Islet of Langerhans (tissue), 1 donor: ENCODE data around the gene CCDC117.
A peak's percentile ranks its signal among the peaks of the same experiment; 100 is the strongest.
"Not testable (repeated sequence)": the region's sequence is repeated elsewhere in the genome, so short reads cannot be mapped to it uniquely, and the experiment has no call there.

Experiments used
- FAIRE-seq: peaks from one replicate; lab custom pipeline; 2011; peaks lifted over from hg19 to GRCh38; lab: Jason Lieb, UNC

CCDC117 gene, protein sequence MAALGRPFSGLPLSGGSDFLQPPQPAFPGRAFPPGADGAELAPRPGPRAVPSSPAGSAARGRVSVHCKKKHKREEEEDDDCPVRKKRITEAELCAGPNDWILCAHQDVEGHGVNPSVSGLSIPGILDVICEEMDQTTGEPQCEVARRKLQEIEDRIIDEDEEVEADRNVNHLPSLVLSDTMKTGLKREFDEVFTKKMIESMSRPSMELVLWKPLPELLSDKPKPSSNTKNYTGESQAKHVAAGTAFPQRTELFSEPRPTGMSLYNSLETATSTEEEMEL

DNA sequence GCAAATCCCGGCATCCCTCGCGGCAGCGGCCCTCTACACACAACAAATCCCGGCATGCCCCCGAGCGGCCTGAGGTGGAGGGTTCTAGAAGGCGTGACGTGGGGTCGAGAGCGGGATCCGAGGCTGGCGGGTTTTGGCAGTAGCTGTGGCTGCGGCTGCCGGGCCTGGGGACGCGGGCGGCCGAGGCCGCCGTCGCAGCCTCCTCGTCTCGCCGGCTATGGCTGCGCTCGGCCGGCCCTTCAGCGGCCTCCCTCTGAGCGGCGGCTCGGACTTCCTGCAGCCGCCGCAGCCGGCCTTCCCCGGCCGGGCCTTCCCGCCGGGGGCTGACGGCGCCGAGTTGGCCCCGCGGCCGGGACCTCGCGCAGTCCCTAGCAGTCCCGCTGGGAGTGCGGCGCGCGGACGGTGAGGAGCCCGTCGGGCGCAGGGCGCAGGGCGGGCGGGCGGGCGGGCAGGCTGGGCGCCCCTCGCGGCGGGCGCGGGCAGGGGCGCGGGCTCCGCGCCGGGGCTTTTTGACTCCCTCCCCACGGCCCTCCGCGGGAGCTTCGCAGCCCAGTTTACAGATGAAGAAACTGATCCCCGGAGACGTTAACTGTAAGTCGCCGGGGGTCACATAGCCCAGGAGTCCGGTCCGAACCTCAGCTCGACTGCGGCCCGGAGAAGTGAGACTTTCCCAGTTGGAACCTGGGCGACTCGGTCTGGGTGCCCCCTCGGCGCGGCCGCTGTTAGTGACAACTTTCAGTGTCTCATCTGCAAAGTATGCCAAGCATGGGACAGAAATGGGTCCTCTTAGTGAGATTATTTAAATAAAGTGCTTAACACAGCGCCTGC, at the start of gene CCDC117:
Gene CCDC117, plus strand, starts transcription at position 63 of the 828 bp plus-strand sequence. Its CDS starts 155 bp downstream, at position 218.
- FAIRE-seq: no peak

DNA sequence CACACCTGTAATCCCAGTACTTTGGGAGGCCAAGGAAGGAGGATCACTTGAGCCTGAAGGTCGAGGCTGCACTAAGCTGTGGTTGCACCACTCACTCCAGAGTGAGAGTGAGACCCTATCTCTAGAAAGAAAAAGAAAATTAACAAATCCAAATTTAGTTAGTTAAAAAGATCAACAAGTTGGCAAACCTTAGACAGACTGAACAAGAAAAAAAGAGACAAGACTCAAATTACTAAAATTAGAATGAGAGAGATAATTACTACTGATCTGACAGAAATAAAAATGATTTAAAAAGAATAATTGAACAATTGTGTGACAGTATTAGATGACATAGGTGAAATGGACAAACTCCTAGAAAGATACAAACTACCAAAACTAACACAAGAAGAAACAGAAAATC, 44.5 kb upstream of the CCDC117 start:
- FAIRE-seq: no peak

DNA sequence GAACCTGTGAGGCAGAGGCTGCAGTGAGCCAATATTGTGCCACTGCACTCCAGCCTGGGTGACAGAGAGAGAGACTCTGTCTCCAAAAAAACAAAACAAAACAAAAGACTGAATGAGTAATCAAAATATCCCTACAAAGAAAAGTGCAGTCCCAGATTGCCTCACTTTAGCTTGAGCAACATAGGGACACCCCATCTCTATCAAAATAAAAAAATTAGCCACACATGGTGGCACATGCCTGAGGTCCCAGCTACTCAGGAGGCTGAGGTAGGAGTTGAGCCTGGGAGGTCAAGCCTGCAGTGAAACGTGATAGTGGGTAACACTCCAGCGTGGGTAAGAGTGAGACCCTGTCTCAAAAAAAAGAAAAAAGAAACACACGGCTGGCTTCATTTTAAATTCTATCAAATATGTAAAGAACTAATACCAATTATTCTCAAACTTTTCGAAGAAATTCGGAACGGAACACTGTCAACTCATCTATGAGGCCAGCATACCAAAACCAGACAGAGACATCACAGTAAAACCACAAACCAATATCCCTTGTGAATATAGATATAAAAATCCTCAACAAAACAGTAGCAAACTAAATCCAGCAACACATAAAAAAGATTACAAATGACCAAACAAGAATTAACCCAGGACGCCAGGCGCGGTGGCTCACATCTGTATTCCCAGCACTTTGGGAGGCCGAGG, 43.7 kb upstream of the CCDC117 start:
- FAIRE-seq: no peak

DNA sequence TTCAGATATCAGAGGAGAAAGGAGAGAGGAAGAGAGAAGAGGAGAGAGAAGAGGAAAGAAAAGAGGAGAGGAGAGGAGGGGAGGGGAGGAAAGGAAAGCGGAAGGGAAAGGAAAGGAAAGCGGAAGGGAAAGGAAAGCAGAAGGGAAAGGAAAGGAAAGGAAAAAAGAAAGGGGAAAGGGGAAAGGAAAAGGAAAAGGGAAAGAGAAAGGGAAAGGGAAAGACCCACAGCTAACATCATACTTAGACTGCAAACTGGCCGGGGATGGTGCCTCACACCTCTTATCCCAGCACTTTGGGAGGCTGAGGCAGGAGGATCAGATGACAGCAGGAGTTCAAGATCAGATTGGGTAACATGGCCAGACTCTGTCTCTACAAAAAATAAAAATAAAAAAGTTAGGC, 42.3 kb upstream of the CCDC117 start:
- FAIRE-seq: no peak

DNA sequence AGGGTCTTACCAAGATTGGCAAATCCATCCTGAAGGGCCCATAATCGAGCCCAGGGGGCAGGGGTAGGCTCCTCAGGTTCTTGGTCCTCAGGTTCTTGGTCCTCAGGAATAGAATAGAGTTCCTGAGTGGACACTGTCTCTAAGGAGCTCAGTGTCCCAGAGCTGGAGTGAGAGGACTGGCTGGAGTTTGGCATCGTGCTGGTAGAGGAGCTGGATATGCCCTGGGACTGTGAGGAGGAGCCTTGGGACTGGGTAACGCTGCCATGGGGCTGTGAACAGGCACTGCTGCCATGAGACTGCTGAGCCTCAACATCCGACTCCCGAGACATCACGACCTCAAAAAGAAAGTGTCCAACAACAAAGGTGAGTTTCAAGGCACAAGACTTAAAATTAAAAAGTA, 38.1 kb upstream of the CCDC117 start:
- FAIRE-seq: no peak

DNA sequence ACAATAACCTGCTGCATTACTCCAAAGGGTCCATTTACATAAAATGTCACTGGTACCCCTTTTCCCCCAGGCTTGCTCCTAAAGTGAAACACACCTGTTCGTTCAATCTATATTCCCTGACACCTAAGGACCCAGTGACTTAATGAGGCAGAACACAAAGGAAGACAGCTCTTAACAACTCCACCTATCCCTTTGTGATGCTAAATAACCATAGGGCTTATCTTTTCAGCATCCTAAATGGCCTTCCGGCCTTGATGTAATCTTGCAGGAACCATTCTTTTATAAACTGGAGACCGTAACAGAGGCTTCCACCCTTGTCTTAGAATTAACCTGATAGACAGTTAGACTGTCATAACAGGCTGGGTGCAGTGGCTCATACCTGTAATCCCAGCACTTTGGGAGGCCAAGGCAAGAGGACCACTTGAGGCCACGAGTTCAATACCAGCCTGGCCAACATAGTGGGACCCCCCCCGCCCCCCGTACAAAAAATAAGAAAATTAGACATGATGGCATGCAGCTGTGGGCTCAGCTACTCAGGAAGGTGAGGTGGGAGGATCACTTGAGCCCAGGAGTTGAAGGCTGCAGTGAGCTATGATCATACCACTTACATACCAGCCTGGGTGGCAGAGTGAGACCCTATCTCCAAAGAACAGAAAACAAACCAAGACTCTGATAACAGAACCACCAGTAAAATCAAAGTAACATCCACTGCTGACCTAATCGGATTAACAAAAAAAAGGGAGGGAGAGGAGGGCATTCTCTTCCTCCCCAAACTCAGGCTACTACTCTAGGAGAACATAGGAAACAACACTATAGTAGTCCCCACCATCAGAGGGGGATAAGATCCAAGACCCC, 36.0 kb upstream of the CCDC117 start:
- no peak for FAIRE-seq

DNA sequence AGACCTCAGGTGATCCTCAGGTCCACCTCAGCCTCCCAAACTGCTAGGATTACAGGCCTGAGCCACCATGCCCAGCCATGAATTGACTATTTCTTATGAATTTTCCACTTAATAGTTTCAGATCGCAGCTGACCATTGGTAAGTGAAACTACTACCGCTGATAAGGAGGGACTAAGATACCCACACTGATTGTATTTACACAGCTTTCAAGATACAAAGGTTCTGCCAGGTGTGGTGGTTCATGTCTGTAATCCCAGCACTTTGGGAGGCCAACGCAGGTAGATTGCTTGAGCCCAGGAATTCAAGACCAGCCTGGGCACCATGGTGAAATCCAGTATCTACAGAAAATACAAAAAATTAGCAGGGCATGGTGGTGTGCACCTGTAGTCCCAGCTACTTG, 34.8 kb upstream of the CCDC117 start:
- FAIRE-seq: no peak

DNA sequence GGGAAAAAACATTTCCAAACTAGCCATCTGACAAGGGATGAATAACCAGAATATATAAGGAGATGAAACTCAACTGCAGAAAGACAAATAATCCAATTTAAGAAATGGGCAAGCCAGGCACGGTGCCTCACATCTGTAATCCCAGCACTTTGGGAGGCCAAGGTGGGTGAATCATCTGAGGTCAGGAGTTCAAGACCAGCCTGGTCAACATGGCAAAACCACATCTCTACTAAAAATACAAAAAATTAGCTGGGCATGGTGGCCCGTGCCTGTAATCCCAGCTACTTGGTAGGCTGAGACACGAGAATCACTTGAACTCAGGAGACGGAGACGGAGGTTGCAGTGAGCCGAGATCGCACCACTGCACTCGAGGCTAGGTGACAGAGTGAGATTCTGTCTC, 33.6 kb upstream of the CCDC117 start:
- FAIRE-seq: not testable (repeated sequence)

DNA sequence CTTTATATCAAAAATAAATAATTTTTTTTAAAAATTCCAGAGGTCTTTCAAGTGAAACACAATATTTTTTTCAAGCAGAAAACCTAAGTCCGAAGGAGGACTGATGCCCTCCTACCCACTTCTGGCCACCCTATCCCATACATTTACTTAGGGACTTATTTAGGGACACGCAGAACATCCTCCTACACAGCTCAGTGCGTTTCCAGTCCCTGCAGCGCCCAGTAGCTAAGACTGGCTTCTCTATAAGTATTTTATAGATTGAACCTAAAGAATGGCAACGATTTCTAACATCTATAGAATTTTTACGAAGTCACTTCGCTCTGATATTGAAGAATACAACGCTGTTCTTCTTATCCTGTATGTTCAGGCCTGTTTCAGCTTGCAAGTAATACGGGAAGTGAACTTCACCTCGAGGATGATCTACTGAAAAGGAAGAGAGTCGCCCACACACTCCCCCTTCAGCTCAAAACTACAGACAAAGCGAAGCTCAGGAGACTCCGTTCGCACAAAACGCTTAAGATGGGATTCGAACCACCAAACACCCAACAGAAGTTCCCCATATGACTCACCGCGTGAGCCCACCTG, 31.2 kb upstream of the CCDC117 start:
- no peak for FAIRE-seq

DNA sequence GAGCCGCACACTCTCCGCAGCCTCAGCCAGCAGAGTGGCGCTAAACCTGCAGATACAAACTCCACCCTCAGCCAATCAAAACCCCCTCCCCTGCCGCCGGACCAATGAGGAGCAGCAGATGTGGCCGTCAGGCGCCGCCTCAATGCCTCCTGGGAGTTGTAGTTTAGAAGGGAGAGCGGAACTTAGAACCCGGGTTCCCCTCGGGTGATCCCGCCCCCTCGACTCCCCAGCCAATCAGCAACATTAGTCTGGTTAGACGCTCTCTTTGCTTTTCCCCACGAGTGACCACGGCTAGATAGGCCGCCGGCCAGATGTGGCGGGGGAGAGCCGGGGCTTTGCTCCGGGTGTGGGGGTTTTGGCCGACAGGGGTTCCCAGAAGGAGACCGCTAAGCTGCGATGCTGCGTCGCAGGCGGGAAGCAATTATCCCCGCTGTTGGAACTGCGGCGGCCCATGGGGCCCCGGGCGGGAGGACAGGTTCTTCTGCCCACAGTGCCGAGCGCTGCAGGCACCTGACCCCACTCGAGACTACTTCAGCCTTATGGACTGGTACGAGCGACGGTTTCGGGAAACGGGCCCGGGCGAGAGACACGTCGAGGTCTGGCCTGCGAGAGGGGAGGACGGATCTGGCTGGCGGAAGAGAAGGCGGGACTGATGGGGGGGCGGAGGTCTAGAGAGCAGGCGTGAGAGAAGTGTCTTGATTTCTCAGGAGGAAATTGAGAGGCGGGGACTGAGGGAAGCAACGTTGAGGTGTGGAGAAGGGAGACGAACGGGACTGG, 30.5 kb upstream of the CCDC117 start, which contains the start of the genes CHEK2 and HSCB:
Gene CHEK2, minus strand, starts transcription at position 36 of the 777 bp plus-strand sequence. CDS start 7,099 bp downstream, outside the sequence.
Gene HSCB, plus strand, starts transcription at position 255 of the 777 bp plus-strand sequence. Its CDS starts 57 bp downstream, at position 312.
- FAIRE-seq: peak; percentile 90

DNA sequence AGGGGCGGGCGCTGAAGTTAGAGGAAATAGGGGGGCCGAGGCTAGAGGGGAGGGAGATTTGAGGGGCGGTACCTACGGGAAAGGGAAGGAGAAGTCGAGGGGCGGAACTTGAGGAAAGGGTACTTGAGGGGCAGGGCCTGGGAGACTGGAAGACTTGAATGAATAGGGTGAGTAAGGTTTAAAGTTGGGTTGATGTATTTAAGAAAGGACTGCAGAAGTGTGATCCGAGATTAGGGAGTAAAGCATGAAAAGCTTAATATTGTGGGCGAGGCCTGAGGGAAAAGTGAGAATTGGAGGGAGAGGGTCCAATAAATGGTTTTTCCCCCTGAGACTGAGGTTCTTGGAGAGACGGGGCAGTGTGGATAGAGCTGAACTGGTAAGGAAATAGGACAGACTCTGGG, 29.9 kb upstream of the CCDC117 start:
- no peak for FAIRE-seq

DNA sequence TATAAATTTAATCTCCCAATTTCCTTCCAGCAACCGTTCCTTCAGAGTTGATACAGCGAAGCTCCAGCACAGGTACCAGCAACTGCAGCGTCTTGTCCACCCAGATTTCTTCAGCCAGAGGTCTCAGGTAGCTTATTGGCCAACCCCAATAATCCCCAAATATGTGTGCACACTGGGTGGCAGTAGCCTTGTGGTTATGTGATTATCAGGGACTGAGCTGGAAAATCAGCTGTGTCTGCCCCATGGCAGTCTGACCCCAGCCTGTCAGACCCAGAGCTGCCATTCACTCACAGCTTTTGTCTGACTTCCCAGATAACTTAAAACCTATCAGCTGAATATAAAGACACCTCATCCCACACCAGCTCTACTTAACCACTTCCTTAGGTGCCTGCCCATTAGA, 28.6 kb upstream of the CCDC117 start:
- no peak for FAIRE-seq

DNA sequence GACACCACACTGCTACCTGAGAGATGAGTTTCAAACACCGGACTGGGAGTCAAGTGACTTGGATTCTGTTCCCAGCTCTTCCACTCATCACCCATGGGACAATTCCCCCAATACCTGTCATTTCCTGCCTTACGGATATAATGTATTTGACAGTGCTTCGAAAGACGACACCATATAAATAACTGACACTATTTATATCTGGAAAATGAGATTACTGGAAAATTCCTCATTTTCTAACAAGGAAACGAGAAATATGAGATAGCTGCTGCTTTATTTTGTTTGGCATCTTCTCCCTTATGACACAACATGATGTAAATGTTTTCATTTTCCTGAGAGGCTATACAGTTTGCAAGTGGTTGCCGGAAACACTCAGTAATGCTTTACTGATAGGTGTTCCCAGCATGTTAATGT, 22.0 kb upstream of the CCDC117 start:
- FAIRE-seq: no peak

DNA sequence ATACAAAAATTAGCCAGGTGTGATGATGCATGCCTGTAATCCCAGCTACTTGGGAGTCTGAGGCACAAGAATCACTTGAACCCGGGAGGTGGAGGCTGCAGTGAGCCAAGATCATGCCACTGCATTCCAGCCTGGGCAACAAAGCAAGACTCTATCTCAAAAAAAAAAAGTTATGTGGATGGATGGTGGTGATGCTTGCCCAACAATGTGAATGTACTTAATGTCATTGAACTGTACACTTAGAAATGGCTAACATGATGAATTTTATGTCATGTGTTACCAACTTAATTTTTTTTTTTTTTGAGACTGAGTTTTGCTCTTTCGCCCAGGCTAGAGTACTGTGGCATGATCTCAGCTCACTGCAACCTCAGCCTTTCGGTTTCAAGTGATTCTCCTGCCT, 18.0 kb upstream of the CCDC117 start:
- FAIRE-seq: not testable (repeated sequence)

DNA sequence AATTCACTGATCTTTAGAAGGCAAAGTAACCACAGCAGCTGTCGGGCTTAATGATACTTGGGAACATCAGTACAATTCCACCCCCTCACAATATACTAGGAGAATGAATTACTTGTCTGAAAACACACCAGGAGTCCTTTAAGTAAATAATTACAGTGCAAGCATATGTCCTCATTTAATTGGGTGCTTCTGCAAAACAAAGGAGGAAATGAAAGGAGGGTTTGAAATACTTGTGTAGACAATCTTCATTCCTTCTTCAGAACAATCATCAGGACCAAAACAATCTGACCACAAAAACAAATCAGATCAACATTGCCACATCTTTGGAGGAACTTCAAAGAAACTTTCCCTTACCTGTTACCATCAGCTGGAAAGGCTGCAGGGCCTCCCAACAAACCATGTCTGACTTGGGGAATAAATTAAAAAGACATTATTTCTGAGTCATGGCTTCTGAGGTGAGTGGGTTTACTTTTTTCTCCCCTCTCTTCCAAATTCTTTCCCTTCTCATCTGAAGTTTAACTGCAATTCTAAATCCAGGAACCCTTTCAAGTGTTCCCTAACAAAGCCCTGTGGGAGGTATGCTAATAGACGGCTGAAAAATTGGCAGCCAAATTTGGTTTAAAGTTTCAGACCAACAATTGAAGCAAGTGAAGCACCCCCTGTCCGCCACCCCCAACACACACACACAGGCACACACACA, 12.5 kb upstream of the CCDC117 start:
- no peak for FAIRE-seq

DNA sequence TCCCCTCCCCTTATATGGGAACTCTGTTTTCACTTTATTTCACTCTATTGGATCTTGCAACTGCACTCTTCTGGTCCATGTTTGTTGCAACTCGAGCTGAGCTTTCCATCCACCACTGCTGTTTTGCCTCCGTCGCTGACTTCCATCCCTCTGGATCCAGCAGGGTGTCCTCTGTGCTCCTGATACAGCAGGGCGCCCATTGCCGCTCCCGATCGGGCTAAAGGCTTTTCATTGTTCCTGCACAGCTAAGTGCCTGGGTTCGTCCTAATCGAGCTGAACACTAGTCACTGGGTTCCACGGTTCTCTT, 11.1 kb upstream of the CCDC117 start:
- FAIRE-seq: no peak

DNA sequence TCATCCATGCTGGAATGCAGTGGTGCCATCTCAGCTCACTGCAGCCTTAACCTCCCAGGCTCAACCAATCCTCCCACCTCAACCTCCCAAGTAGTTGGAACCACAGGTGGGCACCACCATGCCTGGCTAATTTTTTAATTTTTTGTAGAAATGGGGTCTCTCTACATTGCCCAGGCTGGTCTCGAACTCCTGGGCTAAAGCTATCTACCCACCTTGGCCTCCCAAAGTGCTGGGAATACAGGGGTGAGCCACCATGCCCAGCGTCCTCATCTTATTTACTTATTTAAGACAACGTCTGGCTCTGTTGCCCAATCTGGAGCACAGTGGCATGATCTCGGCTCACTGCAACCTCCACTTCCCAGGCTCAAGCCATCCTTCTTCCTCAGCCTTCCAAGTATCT, 10.5 kb upstream of the CCDC117 start:
- not testable (repeated sequence) for FAIRE-seq

DNA sequence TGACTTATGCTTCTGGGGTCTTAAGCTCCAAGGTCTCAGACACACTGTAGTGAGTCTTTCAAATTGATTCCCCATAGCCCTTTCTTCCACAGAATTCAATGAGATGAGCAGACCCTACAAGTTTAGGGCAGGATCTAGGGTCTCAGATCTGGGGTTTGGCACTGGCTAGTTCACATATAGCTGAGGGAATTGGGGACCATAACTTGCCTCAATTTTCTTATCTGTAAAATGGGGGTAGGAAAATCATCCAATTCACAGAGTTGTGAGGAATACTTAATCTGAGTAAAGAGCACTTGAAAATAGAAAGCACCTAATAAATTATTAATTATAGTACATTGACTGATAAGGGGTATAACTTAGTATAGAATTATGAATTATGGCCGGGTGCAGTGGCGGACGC, 5.9 kb upstream of the CCDC117 start:
- FAIRE-seq: no peak

DNA sequence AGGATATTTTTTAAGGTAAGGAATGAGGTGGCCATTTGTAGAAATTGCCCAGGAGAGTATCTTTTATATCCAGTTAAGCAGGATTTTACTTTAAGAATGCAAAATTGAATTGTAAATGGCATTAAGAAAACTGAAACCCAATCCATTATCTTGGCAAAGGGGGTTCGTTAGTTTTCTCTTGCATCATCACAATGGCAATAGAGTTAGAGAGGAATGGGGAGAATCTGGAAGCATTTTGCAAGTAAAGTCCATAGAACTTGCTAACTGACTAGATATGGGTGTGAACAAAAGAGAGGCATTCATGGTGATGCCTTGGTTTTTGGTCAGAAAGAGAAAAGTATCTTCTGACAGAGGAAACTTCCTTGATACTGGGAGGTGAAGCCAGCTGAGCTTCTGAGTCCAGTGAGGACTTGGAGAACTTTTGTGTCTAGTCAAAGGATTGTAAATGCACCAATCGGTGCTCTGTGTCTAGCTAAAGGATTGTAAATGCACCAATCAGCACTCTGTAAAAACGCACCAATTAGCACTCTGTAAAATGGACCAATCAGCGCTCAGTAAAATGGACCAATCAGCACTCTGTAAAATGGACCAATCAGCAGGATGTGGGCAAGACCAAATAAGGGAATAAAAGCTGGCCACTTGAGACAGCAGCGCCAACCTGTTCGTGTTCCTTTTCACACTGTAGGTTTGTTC, 3.6 kb upstream of the CCDC117 start:
- no peak for FAIRE-seq
